ENCODE measurements around the gene UGGT2. TPM values are rescaled to one million over a fixed set of nuclear protein-coding genes. Genes with fewer than 3 reads are reported as not detected.
A peak's percentile ranks its signal among the peaks of the same experiment; 100 is the strongest.
"Not testable (repeated sequence)": the region's sequence is repeated elsewhere in the genome, so short reads cannot be mapped to it uniquely, and the experiment has no call there.

Gene UGGT2
- total RNA-seq, 1 donor from 2014 or later: 17.4 TPM

- TF ChIP-seq CTCF (conservative IDR thresholded peaks at IDR 0.05; ENCODE audit: low read depth, low read length): peak; percentile 49
- no peak overlapping the region for H3K4me3 ChIP-seq (ENCODE audit: low read depth, low read length)
Observed at GRCh38 chr13:96003304-96003703, 49.9 kb downstream of the UGGT2 start.

GRCh38 chr13:96002322-96003131 is 50.7 kb downstream of the UGGT2 start:
- DNase-seq (ENCODE audit: low read depth): no peak
- no peak overlapping the region for H3K4me3 ChIP-seq (ENCODE audit: low read depth, low read length)
- TF ChIP-seq CTCF (conservative IDR thresholded peaks at IDR 0.05; ENCODE audit: low read depth, low read length): no peak

More at GRCh38 chr13:96003304-96003703, 49.9 kb downstream of the UGGT2 start:
- DNase-seq (ENCODE audit: low read depth): no peak

- TF ChIP-seq CTCF (conservative IDR thresholded peaks at IDR 0.05; ENCODE audit: low read depth, low read length): no peak
- DNase-seq (ENCODE audit: low read depth): no peak
- no peak overlapping the region for H3K4me3 ChIP-seq (ENCODE audit: low read depth, low read length)
Observed at GRCh38 chr13:96000069-96000468, 53.1 kb downstream of the UGGT2 start.

GRCh38 chr13:95987841-95988240 is 65.4 kb downstream of the UGGT2 start:
- no peak for DNase-seq (ENCODE audit: low read depth)
- H3K4me3 ChIP-seq (ENCODE audit: low read depth, low read length): no peak overlapping the region
- TF ChIP-seq CTCF (conservative IDR thresholded peaks at IDR 0.05; ENCODE audit: low read depth, low read length): no peak

GRCh38 chr13:95982144-95982543 is 71.1 kb downstream of the UGGT2 start:
- no peak overlapping the region for H3K4me3 ChIP-seq (ENCODE audit: low read depth, low read length)
- TF ChIP-seq CTCF (conservative IDR thresholded peaks at IDR 0.05; ENCODE audit: low read depth, low read length): no peak
- DNase-seq (ENCODE audit: low read depth): no peak

GRCh38 chr13:95972651-95973050 is 80.5 kb downstream of the UGGT2 start:
- not testable (repeated sequence) for H3K4me3 ChIP-seq (ENCODE audit: low read depth, low read length); DNase-seq (ENCODE audit: low read depth)

- TF ChIP-seq CTCF (conservative IDR thresholded peaks at IDR 0.05; ENCODE audit: low read depth, low read length): no peak
- DNase-seq (ENCODE audit: low read depth): no peak
- H3K4me3 ChIP-seq (ENCODE audit: low read depth, low read length): no peak overlapping the region
Observed at GRCh38 chr13:95970878-95971277, 82.3 kb downstream of the UGGT2 start.
